Stimulated activated CD8-positive, alpha-beta memory T cell treated with anti-CD3 and anti-CD28 coated beads, Interleukin-4, amount 100 ng/mL, for 48 hours (primary cell): ENCODE measurements around the gene ZNF239.
"Not testable (repeated sequence)": the region's sequence is repeated elsewhere in the genome, so short reads cannot be mapped to it uniquely, and the experiment has no call there.

Experiments
- DNase-seq: peaks from one replicate; pipeline ENCODE4 v3.0.0-alpha.2; 2020

The ZNF239 gene

GRCh38 chr10:43576062-43576461 lies 1.6 kb upstream of the ZNF239 start:
- no peak for DNase-seq

GRCh38 chr10:43574906-43575305 lies 490 bp upstream of the ZNF239 start:
- no peak for DNase-seq

GRCh38 chr10:43573250-43574000 lies 991 bp downstream of the ZNF239 start:
- DNase-seq = no peak

GRCh38 chr10:43570971-43571370 lies 3.4 kb downstream of the ZNF239 start:
- no peak for DNase-seq

GRCh38 chr10:43569681-43570080 lies 4.7 kb downstream of the ZNF239 start:
- DNase-seq = no peak

GRCh38 chr10:43557214-43557613 lies 17.2 kb downstream of the ZNF239 start:
- no peak for DNase-seq

- DNase-seq = not testable (repeated sequence)
Measured at GRCh38 chr10:43543746-43544145, 30.7 kb downstream of the ZNF239 start.

- DNase-seq = no peak
Measured at GRCh38 chr10:43524434-43525247, 49.8 kb downstream of the ZNF239 start.
